Panc1 (cell line): ENCODE results near the gene ASCL2.

ENCODE experiments used
- CTCF ChIP-seq: fragments of 450-650 bp; IDR thresholded peaks from 2 replicates; pipeline ENCODE4 v1.5.1; 2017; ENCODE audit warnings: mild to moderate bottlenecking
- POLR2AphosphoS5 ChIP-seq: IDR thresholded peaks from 2 replicates; pipeline ENCODE4 v1.6.1; 2012; ENCODE audit warnings: mild to moderate bottlenecking, low read depth, low read length, moderate library complexity
- REST ChIP-seq, 2 experiments: IDR thresholded peaks; 2 replicates each; pipeline ENCODE4 v1.6.1; 2011 to 2012; ENCODE audit warnings: low read depth in 2 of 2, control low read depth in 1 of 2, low read length in 1 of 2, mild to moderate bottlenecking in 1 of 2, moderate library complexity in 1 of 2; ENCODE audit not compliant: insufficient read depth in 1 of 2
- SIN3A ChIP-seq: IDR thresholded peaks from 2 replicates; pipeline ENCODE4 v1.6.1; 2012; ENCODE audit warnings: low read depth, mild to moderate bottlenecking, low read length, moderate library complexity, borderline replicate concordance; ENCODE audit not compliant: insufficient read depth
- TCF7L2 ChIP-seq: IDR thresholded peaks from 2 replicates; pipeline ENCODE4 v1.6.1; 2011; ENCODE audit warnings: mild to moderate bottlenecking, low read depth, low read length, inconsistent platforms

- TF ChIP-seq CTCF (no peak), SIN3A (no peak), REST (IDR thresholded peaks at IDR 0.05; ENCODE audit: insufficient read depth in 1 of 2, low read depth in 2 of 2, low read length in 1 of 2) (no peak), POLR2AphosphoS5 (no peak), TCF7L2 (no peak)
Observed at GRCh38 chr11:2309251-2310072, 39.1 kb upstream of the ASCL2 start.
